Endodermal cell (in vitro differentiated cells): ENCODE data around the gene KCNMA1. TPM values are rescaled to one million over a fixed set of nuclear protein-coding genes. Genes with fewer than 3 reads are reported as not detected.

Experiments used
- DNase-seq: peaks from one replicate; pipeline ENCODE4 v3.0.0-alpha.2; 2017
- H3K27ac ChIP-seq: 2 replicates; pipeline ENCODE4 v1.5.1; 2013; ENCODE audit warnings: mild to moderate bottlenecking, low read depth, low read length, moderate library complexity
- H3K27me3 ChIP-seq: 2 replicates; pipeline ENCODE4 v1.6.1; 2013; ENCODE audit warnings: mild to moderate bottlenecking, low read length, moderate library complexity; ENCODE audit not compliant: insufficient read depth, control insufficient read depth, poor library complexity, severe bottlenecking
- H3K36me3 ChIP-seq: 2 replicates; pipeline ENCODE4 v1.7.0; 2013; ENCODE audit warnings: mild to moderate bottlenecking, low read length, moderate library complexity; ENCODE audit not compliant: control insufficient read depth, insufficient read depth
- H3K4me1 ChIP-seq: one replicate; pipeline ENCODE4 v1.7.0; 2013; ENCODE audit warnings: low read length; ENCODE audit not compliant: control insufficient read depth, insufficient read depth
- H3K4me3 ChIP-seq: 2 replicates; pipeline ENCODE4 v1.5.1; 2013; ENCODE audit warnings: mild to moderate bottlenecking, low read length, moderate library complexity
- H3K9ac ChIP-seq: 2 replicates; pipeline ENCODE4 v1.6.1; 2013; ENCODE audit warnings: mild to moderate bottlenecking, low read length, moderate library complexity; ENCODE audit not compliant: poor library complexity, severe bottlenecking; ENCODE audit errors: extremely low read depth
- H3K9me3 ChIP-seq: 2 replicates; pipeline ENCODE4 v1.6.1; 2013; ENCODE audit warnings: mild to moderate bottlenecking, low read length, moderate library complexity; ENCODE audit not compliant: control insufficient read depth
- H3K27ac Mint-ChIP-seq: 2 replicates; pipeline ENCODE4 v1.8.0; 2020; ENCODE audit warnings: mixed read lengths
- H3K27me3 Mint-ChIP-seq: 2 replicates; pipeline ENCODE4 v1.8.0; 2021; ENCODE audit warnings: mild to moderate bottlenecking, mixed read lengths; ENCODE audit not compliant: insufficient read depth
- H3K36me3 Mint-ChIP-seq: 2 replicates; pipeline ENCODE4 v1.8.0; 2020; ENCODE audit warnings: low read depth, mixed read lengths
- H3K4me1 Mint-ChIP-seq: 2 replicates; pipeline ENCODE4 v1.8.0; 2020; ENCODE audit warnings: mixed read lengths
- H3K4me3 Mint-ChIP-seq: 2 replicates; pipeline ENCODE4 v1.8.0; 2020; ENCODE audit warnings: mild to moderate bottlenecking, moderate library complexity, mixed read lengths
- H3K9me3 Mint-ChIP-seq: 2 replicates; pipeline ENCODE4 v1.8.0; 2020; ENCODE audit warnings: mild to moderate bottlenecking, mixed read lengths
- WGBS, 2 experiments: methylation state at CpG; one replicate each; pipeline versions ENCODE4 v1.1.5 to v1.1.7; 2013; ENCODE audit warnings: missing lambda C conversion rate in 2 of 2, mixed read lengths in 1 of 2; ENCODE audit not compliant: insufficient coverage in 1 of 2, insufficient read length in 1 of 2; 5-methylcytosine and 5-hydroxymethylcytosine counted together
- total RNA-seq, 2 donors: library from RNA; stranded (reverse); fragmentation: NEBNext Ultra II Directional in 1 of 2; extraction: Animal tissue kit (Norgen Biotek cat#: 25700) in 1 of 2; gene quantifications; 2 replicates in 1 of 2; 3 replicates in 1 of 2; pipeline ENCODE4 v1.2.1, GENCODE V29; 2021
- TF ChIP-seq, protein P1 (sequence below): fragments of 200-600 bp; sonication (generic); conservative IDR thresholded peaks from 2 replicates; pipeline ENCODE4 v1.5.0; 2021; ENCODE audit warnings: antibody characterized with exemption, mild to moderate bottlenecking

The KCNMA1 gene
- total RNA-seq, 2 donors from 2014 or later: 0.55 to 1.3 TPM

DNA sequence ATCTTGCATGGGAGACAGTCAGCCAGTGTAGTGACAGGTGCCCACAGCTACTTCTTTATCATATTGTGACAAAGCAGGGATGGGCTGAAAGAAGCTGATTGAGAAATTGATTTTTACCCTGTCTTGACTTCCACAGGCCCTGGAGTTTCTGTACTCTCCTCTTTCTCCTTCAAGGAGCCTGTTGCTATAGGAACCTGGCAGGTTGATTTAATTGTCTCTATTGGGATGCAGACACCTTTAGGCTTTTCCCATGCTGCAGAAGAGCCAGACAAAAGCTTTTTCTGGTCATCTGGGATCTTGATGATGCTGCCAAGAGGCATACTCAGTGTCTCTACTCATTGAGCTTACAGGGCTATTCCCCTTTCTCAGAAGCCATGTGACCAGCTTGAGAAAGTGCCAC is 754.8 kb downstream of the KCNMA1 start:
- Histone ChIP-seq H3K36me3 (no peaks in the 10 kb centered on the region), H3K9me3 (no peaks in the 10 kb centered on the region), H3K4me1 (no peaks in the 10 kb centered on the region), H3K4me3 (no peak overlapping the region), H3K9ac (no peak overlapping the region), H3K27ac (no peak overlapping the region), H3K27me3 (no peaks in the 10 kb centered on the region)
- TF ChIP-seq, protein P1, sequence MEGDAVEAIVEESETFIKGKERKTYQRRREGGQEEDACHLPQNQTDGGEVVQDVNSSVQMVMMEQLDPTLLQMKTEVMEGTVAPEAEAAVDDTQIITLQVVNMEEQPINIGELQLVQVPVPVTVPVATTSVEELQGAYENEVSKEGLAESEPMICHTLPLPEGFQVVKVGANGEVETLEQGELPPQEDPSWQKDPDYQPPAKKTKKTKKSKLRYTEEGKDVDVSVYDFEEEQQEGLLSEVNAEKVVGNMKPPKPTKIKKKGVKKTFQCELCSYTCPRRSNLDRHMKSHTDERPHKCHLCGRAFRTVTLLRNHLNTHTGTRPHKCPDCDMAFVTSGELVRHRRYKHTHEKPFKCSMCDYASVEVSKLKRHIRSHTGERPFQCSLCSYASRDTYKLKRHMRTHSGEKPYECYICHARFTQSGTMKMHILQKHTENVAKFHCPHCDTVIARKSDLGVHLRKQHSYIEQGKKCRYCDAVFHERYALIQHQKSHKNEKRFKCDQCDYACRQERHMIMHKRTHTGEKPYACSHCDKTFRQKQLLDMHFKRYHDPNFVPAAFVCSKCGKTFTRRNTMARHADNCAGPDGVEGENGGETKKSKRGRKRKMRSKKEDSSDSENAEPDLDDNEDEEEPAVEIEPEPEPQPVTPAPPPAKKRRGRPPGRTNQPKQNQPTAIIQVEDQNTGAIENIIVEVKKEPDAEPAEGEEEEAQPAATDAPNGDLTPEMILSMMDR: no peak
- Mint-ChIP-seq H3K9me3 (no peaks in the 10 kb centered on the region), H3K27ac (no peak overlapping the region), H3K36me3 (no peaks in the 10 kb centered on the region), H3K4me3 (no peak overlapping the region), H3K27me3 (no peaks in the 10 kb centered on the region), H3K4me1 (no peaks in the 10 kb centered on the region)
- no peak for DNase-seq

DNA sequence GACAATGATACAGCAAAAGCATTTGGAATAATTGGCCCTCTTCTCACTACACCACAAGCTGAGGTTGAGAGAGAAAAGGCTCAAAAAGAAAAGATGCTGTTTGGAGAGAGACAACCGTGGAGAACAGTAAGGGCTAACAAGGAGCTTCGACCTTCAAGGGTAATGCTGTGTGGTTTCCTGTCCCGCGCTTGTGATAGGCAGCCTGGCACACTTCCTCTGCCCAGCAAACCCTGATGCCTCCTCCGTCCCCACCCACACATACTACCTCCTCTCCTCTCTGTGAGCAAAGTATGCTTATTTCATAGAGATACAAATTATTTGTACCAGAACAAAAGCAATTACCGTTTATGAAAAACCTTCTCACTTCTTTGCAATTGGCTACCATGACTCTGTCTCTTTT is 755.4 kb downstream of the KCNMA1 start:
- H3K9ac ChIP-seq: no peak overlapping the region
- no peaks in the 10 kb centered on the region for H3K36me3 Mint-ChIP-seq
- H3K4me1 ChIP-seq: no peaks in the 10 kb centered on the region
- no peak overlapping the region for H3K4me3 ChIP-seq
- no peaks in the 10 kb centered on the region for H3K9me3 Mint-ChIP-seq
- H3K27me3 Mint-ChIP-seq: no peaks in the 10 kb centered on the region
- TF ChIP-seq, protein P1: no peak
- no peak overlapping the region for H3K27ac ChIP-seq
- H3K36me3 ChIP-seq: no peaks in the 10 kb centered on the region
- WGBS, 2 experiments: 94 to 100% methylated on average over 1 to 6 of the region's 6 CpGs
- no peaks in the 10 kb centered on the region for H3K27me3 ChIP-seq
- no peak overlapping the region for H3K27ac Mint-ChIP-seq
- no peak overlapping the region for H3K4me3 Mint-ChIP-seq
- no peak for DNase-seq
- H3K9me3 ChIP-seq: no peaks in the 10 kb centered on the region
- no peaks in the 10 kb centered on the region for H3K4me1 Mint-ChIP-seq

DNA sequence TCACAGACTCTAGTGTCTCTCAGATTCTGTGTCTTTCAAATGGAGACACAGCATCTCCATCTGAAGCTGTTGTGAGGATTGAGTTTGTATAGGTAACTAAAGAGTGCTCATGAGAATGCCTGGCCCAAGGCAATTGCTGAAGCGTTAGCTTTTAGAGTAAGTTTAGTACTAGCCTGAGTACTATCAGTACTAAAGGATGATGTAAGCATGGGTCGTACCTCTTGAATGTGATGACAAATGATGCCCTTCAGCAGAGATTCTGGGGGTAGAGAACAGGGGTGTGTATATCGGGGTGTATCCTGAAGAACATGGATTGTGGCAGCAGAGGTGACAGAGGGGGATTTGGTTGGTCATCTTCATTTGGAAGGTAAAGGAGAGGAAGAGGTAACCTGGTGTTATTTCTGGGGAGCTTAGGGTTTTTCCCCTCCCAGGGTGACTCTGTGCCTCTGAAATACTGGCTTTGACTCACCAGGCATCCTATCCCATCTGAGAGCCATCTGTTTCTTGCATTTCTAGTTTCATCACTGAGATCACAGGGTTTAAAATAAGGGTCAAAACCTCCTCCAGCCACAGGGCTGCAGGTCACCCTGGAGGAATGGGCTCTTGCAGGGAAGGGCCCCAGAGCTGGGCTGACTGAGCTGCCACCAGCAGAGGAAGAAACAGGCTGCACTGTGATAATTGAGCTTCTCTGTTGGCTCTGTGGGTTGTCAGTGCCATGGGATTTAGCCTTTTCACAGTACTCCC is 756.0 kb downstream of the KCNMA1 start:
- no peaks in the 10 kb centered on the region for H3K36me3 Mint-ChIP-seq
- Histone ChIP-seq H3K27me3 (no peaks in the 10 kb centered on the region), H3K9me3 (no peaks in the 10 kb centered on the region), H3K27ac (no peak overlapping the region), H3K9ac (no peak overlapping the region), H3K4me1 (no peaks in the 10 kb centered on the region), H3K36me3 (no peaks in the 10 kb centered on the region), H3K4me3 (no peak overlapping the region)
- H3K9me3 Mint-ChIP-seq: no peaks in the 10 kb centered on the region
- WGBS, 2 experiments: 85 to 89% methylated on average over 2 to 3 of the region's 3 CpGs
- DNase-seq: no peak
- H3K4me3 Mint-ChIP-seq: no peak overlapping the region
- H3K27me3 Mint-ChIP-seq: no peaks in the 10 kb centered on the region
- no peaks in the 10 kb centered on the region for H3K4me1 Mint-ChIP-seq
- TF ChIP-seq, protein P1: no peak
- H3K27ac Mint-ChIP-seq: no peak overlapping the region
